ENCODE measurements around the gene VSNL1. TPM values are rescaled to one million over a fixed set of nuclear protein-coding genes. Genes with fewer than 3 reads are reported as not detected.

VSNL1 gene
- polyA plus RNA-seq, 3 donors from 2014 or later: not detected

- Mint-ChIP-seq H3K4me1 (no peaks in the 10 kb centered on the region), H3K36me3 (no peaks in the 10 kb centered on the region), H3K4me3 (no peak overlapping the region), H3K27me3 (ENCODE audit: low read depth in 3 of 3) (peaks cover 0 to 2% (median 0%) of the 10 kb centered on the region in 3 donors), H3K9me3 (peaks cover 0 to 2% (median 0%) of the 10 kb centered on the region in 6 donors), H3K27ac (no peak overlapping the region)
- no peak for DNase-seq
Measured at GRCh38 chr2:17593841-17594491, 53.5 kb downstream of the VSNL1 start.

- Mint-ChIP-seq H3K9me3 (peaks cover 0 to 2% (median 0%) of the 10 kb centered on the region in 6 donors), H3K36me3 (no peaks in the 10 kb centered on the region), H3K4me1 (no peaks in the 10 kb centered on the region), H3K27me3 (ENCODE audit: low read depth in 3 of 3) (peaks cover 0 to 2% (median 0%) of the 10 kb centered on the region in 3 donors), H3K4me3 (no peak overlapping the region), H3K27ac (no peak overlapping the region)
- no peak for DNase-seq
Measured at GRCh38 chr2:17594533-17595401, 54.3 kb downstream of the VSNL1 start.

DNA sequence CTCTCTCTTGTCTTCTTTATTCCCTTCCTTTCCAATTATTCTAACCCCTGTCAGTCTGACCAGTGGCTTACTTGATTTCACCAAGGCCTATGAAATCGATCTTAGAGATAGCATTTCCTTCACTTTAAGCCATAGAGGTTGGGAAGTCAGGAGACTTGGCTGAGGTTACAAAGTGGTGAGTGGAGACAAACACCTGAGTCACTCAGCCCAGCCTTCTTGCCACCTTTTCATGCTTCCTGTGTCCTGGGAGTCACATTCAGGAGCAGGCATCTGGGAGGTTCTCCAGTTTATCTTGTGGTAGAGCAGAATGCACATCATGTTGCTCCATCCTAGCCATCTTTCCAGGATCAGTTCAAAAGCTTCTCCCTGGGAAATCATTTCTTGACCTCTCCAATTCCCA, 59.1 kb downstream of the VSNL1 start:
- Mint-ChIP-seq H3K27ac (no peak overlapping the region), H3K27me3 (ENCODE audit: low read depth in 3 of 3) (peaks cover 0 to 5% (median 2%) of the 10 kb centered on the region in 3 donors)

DNA sequence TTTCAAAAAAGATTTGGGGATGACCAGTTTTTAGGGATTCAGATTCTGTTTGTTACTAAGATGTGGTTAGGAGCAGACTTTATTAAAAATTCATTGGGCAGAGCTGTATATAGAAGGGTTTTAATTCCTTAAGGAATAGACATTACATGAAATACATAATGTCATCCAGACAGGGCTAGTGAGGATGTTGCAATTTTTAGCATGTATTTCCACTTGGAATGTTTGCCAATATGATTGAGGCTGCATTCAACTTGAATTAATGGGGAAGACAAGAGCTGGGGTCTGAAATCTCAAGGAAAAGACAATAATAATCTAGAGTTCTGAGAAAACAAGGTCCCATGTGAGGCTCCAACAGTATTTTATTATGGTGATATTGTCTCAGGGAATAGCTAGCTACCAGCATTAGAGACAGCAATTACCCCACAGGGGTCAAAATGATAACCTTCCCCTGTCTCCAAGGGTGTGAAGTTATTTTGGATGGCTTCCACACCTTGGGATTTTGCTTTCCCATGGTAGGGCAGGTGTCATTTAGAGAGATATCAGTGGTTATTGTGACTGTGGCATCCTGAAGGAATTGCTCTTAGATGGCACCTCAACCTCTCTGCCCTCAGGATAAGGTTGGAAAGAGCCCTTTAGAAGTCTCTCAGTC, 60.2 kb downstream of the VSNL1 start:
- no peak for DNase-seq
- H3K4me3 Mint-ChIP-seq: no peak overlapping the region
- H3K9me3 Mint-ChIP-seq: peaks cover 0 to 2% (median 0%) of the 10 kb centered on the region in 6 donors
- no peaks in the 10 kb centered on the region for H3K36me3 Mint-ChIP-seq
- no peaks in the 10 kb centered on the region for H3K4me1 Mint-ChIP-seq
- H3K27me3 Mint-ChIP-seq (ENCODE audit: low read depth in 3 of 3): peaks cover 0 to 5% (median 2%) of the 10 kb centered on the region in 3 donors
- no peak overlapping the region for H3K27ac Mint-ChIP-seq

More for the DNA sequence above, 59.1 kb downstream of the VSNL1 start:
- Mint-ChIP-seq H3K4me3 (no peak overlapping the region), H3K36me3 (no peaks in the 10 kb centered on the region), H3K4me1 (no peaks in the 10 kb centered on the region), H3K9me3 (peaks cover 0 to 4% (median 0%) of the 10 kb centered on the region in 6 donors)
- DNase-seq: no peak

DNA sequence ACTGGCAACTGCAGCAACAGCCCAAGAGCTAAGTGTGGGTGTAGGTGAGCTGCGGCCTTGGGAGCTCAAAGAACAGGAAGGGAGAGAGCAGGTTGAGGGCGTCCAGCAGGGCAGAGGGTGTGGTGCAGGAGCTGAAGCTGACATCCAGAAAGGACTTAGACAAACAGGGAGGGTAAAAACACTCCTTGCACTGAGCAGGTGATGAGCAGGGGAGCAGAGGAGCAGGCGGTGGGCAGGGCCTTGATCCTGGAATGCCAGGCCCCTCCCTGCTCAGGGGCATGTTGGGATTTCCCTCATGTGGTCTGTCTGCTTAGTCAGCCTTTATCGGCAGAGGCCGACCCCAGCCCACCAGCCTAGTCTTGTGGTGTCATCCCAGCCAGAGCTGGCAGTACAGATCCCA, 63.6 kb downstream of the VSNL1 start:
- Mint-ChIP-seq H3K4me1 (no peaks in the 10 kb centered on the region), H3K27me3 (ENCODE audit: low read depth in 3 of 3) (peaks cover 0 to 3% (median 2%) of the 10 kb centered on the region in 3 donors), H3K9me3 (peaks cover 0 to 3% (median 0%) of the 10 kb centered on the region in 6 donors), H3K27ac (no peak overlapping the region), H3K4me3 (no peak overlapping the region), H3K36me3 (no peaks in the 10 kb centered on the region)
- no peak for DNase-seq

- Mint-ChIP-seq H3K36me3 (no peaks in the 10 kb centered on the region), H3K4me3 (no peak overlapping the region), H3K27ac (no peak overlapping the region), H3K27me3 (ENCODE audit: low read depth in 3 of 3) (peaks cover 0 to 3% (median 2%) of the 10 kb centered on the region in 3 donors), H3K4me1 (no peaks in the 10 kb centered on the region), H3K9me3 (peaks cover 0 to 3% (median 0%) of the 10 kb centered on the region in 6 donors)
- no peak for DNase-seq
Measured at GRCh38 chr2:17605696-17606095, 65.2 kb downstream of the VSNL1 start.

- peaks cover 0 to 3% (median 0%) of the 10 kb centered on the region in 6 donors for H3K9me3 Mint-ChIP-seq
- no peak overlapping the region for H3K27ac Mint-ChIP-seq
- H3K36me3 Mint-ChIP-seq: no peaks in the 10 kb centered on the region
- no peaks in the 10 kb centered on the region for H3K4me1 Mint-ChIP-seq
- no peak overlapping the region for H3K4me3 Mint-ChIP-seq
- peaks cover 0 to 3% (median 3%) of the 10 kb centered on the region in 3 donors for H3K27me3 Mint-ChIP-seq (ENCODE audit: low read depth in 3 of 3)
- no peak for DNase-seq
Measured at GRCh38 chr2:17606851-17607250, 66.4 kb downstream of the VSNL1 start.

GRCh38 chr2:17607379-17607778, 66.9 kb downstream of the VSNL1 start:
- Mint-ChIP-seq H3K9me3 (peaks cover 0 to 3% (median 0%) of the 10 kb centered on the region in 6 donors), H3K4me1 (no peaks in the 10 kb centered on the region)

GRCh38 chr2:17608251-17608650, 67.8 kb downstream of the VSNL1 start:
- no peak overlapping the region for H3K27ac Mint-ChIP-seq
- H3K36me3 Mint-ChIP-seq: no peaks in the 10 kb centered on the region
- no peaks in the 10 kb centered on the region for H3K4me1 Mint-ChIP-seq
- peaks cover 0 to 3% (median 0%) of the 10 kb centered on the region in 6 donors for H3K9me3 Mint-ChIP-seq
- DNase-seq: no peak
- peaks cover 0 to 3% (median 1%) of the 10 kb centered on the region in 3 donors for H3K27me3 Mint-ChIP-seq (ENCODE audit: low read depth in 3 of 3)
- H3K4me3 Mint-ChIP-seq: no peak overlapping the region

More at GRCh38 chr2:17607379-17607778, 66.9 kb downstream of the VSNL1 start:
- no peak overlapping the region for H3K4me3 Mint-ChIP-seq
- H3K36me3 Mint-ChIP-seq: no peaks in the 10 kb centered on the region
- peaks cover 0 to 3% (median 3%) of the 10 kb centered on the region in 3 donors for H3K27me3 Mint-ChIP-seq (ENCODE audit: low read depth in 3 of 3)
- no peak for DNase-seq
- H3K27ac Mint-ChIP-seq: no peak overlapping the region

DNA sequence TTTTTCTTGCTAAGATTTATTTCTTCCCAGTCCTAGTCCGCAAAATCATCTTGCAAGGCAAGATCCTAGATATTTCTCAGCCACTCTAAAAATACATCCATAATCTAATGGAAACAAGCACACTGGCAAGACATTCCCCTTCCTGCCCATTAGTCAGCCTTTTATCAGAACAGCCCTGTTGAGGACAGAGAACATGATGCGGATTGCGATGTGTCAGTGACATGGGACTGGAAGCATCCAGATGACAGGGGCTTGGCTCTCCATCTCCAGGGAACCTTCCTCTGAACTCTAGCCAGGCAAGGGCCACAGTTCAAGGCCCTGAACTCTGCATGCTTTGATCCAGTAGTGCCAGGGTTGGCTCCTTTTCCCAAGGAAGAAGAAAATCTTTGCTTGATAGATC, 70.0 kb downstream of the VSNL1 start:
- Mint-ChIP-seq H3K4me1 (no peaks in the 10 kb centered on the region), H3K36me3 (no peaks in the 10 kb centered on the region), H3K9me3 (peaks cover 0 to 3% (median 0%) of the 10 kb centered on the region in 6 donors), H3K27ac (no peak overlapping the region), H3K27me3 (ENCODE audit: low read depth in 3 of 3) (peaks cover 0 to 6% (median 0%) of the 10 kb centered on the region in 3 donors), H3K4me3 (no peak overlapping the region)
- no peak for DNase-seq

DNA sequence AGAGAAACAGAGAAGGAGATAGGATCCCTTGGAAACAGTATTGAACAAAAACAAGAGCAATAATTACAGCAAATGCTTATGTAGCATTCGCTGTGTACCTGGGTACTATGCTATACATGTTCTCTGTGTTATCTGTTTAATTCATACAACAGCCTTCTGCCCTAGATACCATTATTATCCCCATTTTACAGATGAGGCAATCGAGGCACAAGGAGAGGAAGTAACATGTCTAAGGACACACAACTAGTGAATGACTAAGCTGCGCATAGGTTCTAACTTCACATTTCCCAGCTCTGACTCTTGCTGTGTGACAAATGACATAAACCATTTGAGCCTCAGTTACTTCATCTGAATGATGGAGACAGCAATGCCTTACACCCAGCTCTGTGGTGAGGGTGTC, 70.5 kb downstream of the VSNL1 start:
- Mint-ChIP-seq H3K36me3 (no peaks in the 10 kb centered on the region), H3K4me1 (no peaks in the 10 kb centered on the region), H3K4me3 (no peak overlapping the region), H3K9me3 (peaks cover 0 to 3% (median 0%) of the 10 kb centered on the region in 6 donors), H3K27ac (no peak overlapping the region), H3K27me3 (ENCODE audit: low read depth in 3 of 3) (peaks cover 0 to 6% (median 0%) of the 10 kb centered on the region in 3 donors)
- DNase-seq: no peak

- Mint-ChIP-seq H3K27ac (no peak overlapping the region), H3K9me3 (peaks cover 0 to 3% (median 0%) of the 10 kb centered on the region in 6 donors), H3K36me3 (no peaks in the 10 kb centered on the region), H3K4me3 (no peak overlapping the region), H3K4me1 (no peaks in the 10 kb centered on the region), H3K27me3 (ENCODE audit: low read depth in 3 of 3) (peaks cover 0 to 6% (median 0%) of the 10 kb centered on the region in 3 donors)
- DNase-seq: no peak
Measured at GRCh38 chr2:17614174-17614930, 73.9 kb downstream of the VSNL1 start.

DNA sequence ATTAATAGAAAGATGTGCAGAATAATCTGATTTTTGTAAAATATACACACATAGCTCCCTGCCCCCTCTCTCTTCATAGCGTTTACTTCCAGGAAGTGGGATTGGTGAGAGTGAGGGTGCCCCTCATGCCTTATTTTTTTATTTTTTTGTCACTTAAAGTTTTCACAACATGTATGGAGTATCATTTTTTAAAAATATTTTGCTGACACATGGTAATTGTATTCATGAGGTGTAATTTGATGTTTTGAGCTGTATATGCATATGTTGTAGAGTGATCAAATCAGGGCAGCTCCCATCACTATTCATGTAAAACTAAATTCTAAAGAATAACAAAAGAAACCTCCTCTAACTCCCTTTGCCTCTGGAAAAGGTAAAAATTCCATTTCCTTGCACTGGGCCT, 74.7 kb downstream of the VSNL1 start:
- Mint-ChIP-seq H3K27me3 (ENCODE audit: low read depth in 3 of 3) (peaks cover 0 to 6% (median 0%) of the 10 kb centered on the region in 3 donors), H3K27ac (no peak overlapping the region), H3K9me3 (peaks cover 0 to 3% (median 0%) of the 10 kb centered on the region in 6 donors), H3K4me1 (no peaks in the 10 kb centered on the region), H3K36me3 (no peaks in the 10 kb centered on the region), H3K4me3 (no peak overlapping the region)
- DNase-seq: no peak

Data from immature natural killer cell (primary cell).